DMS 273 (cell line): Measurements from ENCODE around the gene ZSCAN16.

ENCODE experiments used
- DNase-seq: peaks from one replicate; lab custom pipeline; 2025; ENCODE audit not compliant: unreplicated experiment; lab: John Stamatoyannopoulos, UW

Gene ZSCAN16

DNA sequence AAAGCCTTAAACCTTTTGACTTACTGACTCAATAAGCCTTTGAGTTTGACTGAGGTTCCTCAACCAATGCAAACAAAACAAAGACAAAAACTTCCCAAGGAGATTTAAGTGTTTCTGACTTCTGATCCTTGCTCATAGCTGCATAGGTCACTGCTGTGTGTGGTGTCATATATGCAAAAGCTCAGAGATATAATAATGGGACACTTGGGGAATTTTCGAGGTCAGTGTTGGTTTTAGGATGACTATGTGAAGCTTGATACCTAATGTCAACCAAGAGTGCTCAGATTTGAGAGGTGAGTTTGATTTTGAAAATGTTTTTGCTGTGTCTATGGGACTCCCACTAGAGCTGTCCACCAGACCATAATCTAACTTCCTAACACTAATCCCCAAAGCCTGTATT lies 43.5 kb downstream of the ZSCAN16 start:
- DNase-seq: no peak

DNA sequence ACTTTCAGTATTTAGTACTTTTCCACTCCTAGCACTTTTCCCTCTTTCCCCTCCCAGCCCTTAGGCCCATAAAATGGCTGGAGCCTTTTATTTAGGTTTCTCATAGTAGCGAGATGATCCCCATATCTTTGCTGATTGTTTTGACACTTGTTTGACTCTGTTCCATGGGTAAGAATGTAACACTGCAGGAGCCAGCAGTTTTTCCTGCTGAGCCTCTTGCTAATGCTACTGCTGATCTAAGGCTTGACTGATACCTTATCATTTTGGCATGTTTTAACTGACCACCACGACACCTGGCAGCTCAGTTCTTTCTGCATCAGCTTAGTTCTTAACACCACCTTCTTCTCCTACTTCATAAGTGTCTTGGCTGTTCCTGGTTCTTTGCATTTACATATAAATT lies 46.9 kb downstream of the ZSCAN16 start:
- no peak for DNase-seq

DNA sequence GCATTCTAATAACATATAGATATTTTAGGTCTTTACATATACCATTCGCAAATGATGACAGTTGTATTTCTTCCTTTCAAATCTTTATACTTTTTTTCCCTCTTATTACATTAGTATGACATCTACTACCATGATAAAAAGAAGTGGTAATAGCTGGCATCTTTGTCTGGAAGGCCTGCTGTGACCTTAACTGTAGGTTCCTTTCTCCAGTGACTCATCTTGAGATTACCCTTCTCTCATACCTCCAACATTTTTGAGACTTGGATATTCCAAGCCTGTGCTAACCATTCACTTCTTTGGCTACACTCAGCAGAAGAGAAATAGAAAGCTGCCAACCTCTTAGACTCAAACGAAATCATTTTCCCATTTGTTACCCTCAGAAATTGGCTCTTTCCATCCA lies 47.6 kb downstream of the ZSCAN16 start:
- DNase-seq: no peak

DNA sequence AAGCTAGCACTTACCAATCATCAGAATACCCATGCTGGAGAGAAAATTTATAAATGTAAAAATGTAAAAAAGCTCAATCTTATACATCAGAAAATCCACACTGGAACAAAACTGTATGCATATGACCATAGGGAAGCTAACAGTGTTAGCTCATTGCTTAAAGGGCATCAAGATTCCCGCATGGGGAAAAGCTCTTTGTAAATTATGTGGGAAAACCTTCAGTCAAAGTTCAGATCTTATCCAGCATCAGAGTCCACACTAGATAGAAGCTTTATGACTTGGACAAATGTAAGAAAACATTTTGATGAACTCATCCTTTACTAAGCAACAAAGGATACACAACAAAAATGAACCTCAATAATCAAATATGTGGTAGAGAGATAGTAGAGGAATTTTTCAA lies 52.0 kb downstream of the ZSCAN16 start:
- DNase-seq: no peak
